DMS153 treated with DMSO at 0.1 percent for 48 hours (cell line): Measurements from ENCODE around the gene L3MBTL4.
"Not testable (repeated sequence)": the region's sequence is repeated elsewhere in the genome, so short reads cannot be mapped to it uniquely, and the experiment has no call there.

Experiments
- DNase-seq: peaks from one replicate; lab custom pipeline; 2025; ENCODE audit not compliant: unreplicated experiment; lab: John Stamatoyannopoulos, UW

L3MBTL4 gene

DNA sequence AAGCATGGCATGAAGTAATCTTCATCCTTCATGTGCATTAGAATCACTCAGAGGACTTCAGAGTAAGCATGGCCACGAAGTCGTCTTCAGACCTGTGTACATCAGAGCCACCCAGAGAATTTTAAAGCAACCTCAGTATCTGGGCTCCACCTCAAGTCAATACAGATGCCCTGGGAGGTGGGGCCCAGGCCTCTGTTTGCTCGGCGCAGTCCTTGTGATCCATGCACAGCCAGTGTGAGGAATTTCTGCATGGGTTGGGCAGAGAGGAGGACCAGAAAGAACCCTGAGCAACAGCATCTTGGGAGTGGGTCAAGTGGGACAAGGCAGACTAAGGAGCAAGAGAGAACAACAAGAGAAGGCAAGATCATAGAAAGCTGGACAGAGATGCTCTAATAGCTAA lies 299.0 kb downstream of the L3MBTL4 start:
- no peak for DNase-seq

DNA sequence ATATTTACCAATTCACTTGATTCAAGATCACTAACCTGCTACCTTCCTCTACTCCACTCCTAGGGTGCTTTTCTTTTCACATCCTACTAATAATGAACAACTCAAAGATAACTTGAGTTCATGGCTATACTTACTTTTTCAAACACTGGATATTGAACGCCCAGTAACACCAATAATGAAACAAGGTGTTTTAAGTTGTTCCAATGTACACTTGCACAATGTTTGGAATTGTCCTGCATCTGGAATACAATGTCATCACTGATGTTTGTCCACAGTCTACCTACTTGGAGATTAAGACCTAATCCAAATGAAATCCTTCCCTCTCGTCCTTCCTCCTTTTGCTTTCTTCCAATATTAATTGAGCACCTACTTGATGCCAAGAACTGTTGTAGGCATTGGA lies 301.1 kb downstream of the L3MBTL4 start:
- DNase-seq = no peak

DNA sequence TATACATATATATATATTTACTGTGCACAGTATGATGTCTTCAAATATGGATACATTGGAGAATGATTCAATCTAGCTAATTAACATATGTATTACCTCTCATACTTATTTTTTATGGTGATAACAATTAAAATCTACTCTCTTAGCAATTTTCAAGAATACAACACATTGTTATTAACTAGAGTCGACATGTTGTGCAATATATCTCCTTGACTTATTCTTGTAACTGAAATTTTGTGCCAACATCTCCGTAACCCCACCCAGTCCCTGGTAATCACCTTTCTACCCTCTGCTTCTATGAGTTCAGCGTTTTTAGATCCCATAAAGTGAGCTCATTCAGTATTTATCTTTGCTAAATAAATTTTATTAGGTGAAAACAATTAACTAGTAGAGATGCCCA lies 303.0 kb downstream of the L3MBTL4 start:
- no peak for DNase-seq

DNA sequence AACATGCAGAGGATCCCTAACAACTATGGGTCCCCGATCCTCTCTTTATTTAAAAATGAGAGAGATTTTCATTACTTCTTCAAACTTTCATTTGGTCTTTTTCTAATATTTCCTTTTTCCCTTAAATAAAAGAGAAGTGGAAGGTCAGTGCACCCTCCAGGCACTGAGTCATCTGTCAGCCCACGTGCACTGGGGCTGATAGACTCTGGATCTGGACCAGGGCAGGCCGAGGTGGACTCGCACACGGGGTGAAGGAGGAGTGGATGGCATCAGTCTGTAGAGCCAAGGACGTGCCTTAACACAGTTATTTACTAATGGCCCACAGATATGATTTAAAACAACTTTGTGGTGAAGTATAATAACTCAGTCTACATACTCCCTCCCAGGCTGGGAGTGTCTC lies 305.0 kb downstream of the L3MBTL4 start:
- DNase-seq = no peak

DNA sequence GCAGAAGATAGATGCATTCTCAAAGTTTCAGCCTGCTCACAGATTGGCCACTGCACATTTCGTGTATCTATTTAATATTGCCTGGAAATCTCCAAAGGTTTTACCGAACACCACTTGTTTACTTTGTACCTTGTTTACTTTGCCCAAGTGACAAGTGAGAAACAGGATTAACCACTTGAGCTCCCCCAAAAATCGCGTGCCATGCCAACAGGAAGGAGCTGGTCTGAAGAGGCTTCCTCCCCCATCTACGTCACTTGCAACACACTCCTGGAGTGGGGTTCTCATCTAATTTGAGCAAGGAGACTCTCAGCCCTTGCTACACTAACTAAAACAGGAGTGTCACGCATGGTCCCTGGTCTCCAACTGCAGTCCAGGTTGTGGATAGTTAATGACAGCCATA lies 306.9 kb downstream of the L3MBTL4 start:
- DNase-seq = no peak

DNA sequence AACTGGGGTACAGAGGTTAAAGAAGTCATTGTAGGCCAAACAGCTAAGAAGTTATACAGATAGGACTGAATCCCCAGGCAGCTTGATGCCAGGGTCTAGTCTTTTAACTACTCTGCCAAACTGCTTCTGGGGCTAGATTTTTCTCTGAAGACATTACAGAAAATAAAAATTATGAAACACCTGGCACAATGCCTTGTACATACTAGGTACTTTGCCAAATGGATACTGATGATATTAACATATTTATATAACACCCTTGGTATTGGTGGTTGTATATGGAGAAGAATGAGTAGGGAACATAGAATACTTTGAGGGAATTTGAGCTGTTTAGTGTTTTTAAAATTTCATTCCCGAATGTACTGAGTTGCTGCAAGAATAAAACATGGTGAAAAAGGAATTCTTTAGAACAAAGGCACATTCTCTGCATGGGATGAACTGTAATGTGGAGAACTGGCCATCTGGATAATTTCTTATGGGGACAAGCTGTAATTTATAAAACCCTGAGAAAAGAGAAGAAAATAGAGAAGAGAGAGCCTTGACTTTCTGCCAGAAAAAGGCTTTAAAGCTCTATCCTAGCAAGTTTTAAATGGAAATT lies 308.5 kb downstream of the L3MBTL4 start:
- DNase-seq = no peak

DNA sequence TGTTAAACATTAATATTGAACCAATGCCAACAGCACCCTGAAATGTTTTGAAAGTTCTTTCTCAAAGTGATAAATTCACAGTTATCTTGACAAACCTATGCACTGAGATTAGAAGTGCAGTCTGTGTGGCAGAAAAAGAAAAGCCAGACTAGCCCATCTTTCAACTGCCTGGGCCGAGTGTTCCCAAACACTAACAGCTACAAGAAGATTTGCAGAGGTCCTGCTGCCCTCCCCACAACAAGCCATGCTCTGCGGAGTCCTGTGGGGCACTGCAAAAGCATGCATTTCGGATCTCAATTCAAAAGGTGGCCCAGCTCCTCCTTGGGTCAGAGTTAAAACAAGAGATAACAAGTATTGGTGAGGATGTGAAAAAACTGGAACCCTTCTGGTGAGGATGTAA lies 311.0 kb downstream of the L3MBTL4 start:
- DNase-seq = no peak

DNA sequence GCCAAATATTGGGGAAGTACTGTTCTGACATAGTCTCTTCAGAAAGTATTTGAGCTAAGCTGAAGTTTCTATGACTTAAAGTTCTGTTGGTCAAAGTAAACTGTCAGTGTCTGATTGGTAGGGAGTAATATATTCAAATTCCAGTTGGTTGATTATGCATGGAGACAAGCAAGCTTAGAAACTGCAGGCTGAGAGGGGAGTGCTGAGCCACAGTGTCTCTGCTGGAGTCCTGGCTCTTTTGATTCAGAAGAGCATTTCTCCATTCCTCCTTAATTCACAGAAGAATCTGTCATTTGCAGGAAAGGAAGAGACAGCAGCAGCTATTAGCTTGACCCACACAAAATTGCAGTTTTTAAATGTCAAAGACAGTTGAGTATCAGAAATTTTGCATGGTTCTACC lies 318.0 kb downstream of the L3MBTL4 start:
- no peak for DNase-seq

DNA sequence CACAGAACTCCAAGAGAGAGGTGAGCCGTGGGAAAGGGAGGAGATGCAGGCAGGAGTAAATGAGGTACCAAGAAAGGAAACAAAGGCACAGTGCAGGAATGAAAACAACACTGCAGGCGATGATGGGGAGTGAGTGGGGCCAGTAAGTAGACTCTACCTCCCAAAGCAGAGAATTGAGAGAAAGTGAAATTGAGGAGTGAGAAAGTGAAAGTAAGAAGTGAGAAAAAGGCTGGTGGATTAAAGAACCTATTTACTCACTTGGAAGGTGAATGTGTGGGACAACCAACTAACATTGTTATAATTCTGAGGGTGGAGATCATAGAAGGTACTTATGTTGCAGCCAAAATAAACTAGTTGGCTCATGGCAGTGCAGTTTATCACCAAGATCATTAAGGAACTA lies 326.3 kb downstream of the L3MBTL4 start:
- DNase-seq = no peak

DNA sequence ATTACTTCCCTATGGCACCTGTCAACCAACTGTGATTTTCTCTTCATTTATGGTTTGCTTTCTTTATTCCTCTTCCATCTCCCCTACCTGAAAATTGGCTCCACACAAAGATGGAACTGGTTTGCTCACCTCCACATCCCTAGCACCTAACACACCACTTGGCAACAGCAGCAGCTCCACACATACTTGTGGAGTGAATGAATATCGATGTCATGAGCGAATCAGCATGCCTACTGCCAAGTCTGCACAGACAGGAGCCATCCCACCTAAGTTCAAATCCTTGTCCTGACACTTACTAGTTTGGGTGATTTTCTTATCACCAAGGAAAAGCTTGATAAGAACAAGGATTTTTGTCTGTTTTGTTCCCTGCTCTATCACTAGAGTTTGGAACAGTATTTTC lies 328.0 kb downstream of the L3MBTL4 start:
- DNase-seq = no peak

DNA sequence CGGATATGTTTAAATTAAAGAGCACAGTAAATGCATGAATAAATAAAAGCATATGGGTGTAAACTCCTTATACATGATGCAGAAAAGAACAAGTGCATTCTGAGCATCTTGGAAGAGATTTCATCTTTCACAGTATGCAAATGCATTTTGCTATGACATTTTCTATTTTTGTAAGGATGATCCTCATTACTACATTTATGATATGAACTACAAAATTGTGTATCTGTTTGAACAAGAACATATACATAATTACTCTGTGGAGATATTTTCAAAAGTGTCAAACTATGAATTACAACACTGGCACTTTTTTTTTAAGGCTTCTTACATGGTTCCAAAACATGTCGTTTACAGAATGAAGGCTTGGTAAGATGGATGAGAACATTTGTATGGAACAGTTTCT lies 335.3 kb downstream of the L3MBTL4 start:
- DNase-seq = no peak

DNA sequence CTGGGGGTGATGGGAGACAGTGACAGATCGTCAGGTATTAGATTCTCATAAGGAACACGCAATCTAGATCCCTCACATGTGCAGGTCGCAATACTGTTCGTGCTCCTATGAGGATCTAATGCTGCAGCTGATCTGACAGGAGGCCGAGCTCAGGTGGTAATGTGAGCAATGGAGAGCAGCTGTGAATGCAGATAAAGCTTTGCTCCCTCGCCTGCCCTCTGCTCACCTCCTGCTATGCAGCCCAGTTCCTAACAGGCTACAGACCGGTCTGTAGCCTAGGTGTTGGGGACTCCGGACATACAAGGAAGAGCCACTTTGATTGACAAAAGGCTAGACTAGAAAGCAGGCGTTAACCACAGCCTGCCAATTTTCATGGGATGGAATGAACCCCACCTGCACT lies 335.8 kb downstream of the L3MBTL4 start:
- no peak for DNase-seq

DNA sequence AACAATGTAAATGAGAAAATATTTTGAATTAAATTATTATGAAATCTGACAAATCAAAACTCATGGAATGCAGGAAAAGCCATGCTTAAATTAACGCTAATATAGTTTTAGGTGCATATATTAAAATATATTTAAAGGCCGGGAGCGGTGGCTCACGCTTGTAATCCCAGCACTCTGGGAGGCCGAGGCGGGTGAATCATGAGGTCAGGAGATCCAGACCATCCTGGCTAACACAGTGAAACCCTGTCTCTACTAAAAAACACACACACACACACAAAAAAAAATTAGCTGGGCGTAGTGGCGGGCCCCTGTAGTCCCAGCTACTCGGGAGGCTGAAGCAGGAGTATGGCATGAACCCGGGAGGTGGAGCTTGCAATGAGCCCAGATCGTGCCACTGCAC lies 342.3 kb downstream of the L3MBTL4 start:
- DNase-seq = not testable (repeated sequence)

DNA sequence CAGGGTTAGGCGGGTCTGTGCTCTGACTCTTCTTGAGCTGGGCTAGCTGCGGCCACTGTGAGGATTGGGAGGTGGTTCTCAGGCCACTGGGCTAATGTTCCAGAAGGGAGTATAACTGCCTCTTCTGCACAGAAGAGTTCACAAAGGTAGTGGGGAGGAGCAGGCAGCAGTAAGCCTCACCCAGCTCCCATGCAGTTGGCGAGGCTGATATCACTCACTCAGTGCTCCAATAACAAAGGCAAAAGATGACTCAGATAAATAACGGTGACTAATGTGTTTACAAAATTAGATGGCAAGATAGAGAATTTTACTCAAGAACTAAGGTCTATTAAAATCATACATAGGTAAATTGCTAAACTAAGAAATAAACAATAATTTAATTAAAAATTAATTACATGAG lies 345.2 kb downstream of the L3MBTL4 start:
- DNase-seq = no peak

DNA sequence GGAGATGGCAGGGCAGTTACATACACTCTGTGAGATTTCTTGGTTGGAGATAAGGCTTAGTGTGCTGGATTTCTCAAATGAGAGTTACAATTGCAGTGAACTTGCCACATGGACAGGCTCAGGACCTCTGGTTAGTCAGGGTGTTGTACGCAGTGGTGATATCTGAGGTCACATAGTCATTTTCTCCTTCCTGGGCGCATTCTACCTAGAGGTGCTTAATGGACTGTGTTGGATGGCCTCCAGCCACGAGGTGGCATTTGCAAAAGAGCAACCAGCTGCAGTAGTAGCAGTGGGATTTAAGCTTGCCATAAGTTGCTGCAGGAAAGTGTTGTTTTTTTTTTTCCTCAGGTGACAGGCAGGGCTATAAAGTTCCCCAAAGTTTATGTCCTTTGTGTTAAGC lies 345.6 kb downstream of the L3MBTL4 start:
- DNase-seq = no peak

DNA sequence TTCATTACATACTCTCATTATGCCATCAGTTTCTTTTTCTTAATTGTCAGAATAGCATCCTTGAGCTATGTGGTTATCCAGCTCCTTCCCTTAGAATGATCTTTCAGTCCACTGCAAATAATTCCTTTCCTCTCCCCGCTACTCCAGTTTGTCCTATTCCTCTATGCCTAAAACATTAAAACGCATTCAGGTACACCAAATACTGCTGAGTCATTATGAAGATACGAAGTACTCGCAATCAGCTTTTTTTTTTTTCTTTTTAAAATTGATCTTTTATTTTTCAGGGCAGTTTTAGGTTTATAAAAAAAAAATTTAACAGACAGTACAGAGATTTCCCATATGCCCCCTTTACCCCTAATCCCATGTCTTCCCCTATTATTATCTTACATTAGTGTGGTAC lies 354.6 kb downstream of the L3MBTL4 start:
- DNase-seq = no peak

DNA sequence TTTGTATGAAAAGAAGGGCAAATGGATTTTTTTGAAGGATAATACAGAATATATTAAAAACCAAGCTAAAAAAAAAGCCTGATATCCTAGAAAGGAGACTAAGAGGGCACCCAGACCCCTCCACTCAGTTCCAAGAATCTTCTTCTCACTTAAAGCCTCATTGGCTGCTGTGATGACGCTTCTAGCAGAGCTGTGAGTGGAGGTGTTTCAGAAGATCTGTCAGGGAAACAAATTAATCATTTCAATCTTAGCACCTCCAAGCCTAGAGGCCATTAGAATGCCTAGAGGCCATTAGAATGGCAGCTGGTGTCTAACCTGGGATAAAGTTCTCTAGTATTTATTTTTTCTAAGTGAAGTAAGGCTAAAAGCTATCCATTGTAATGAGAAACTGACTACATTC lies 355.2 kb downstream of the L3MBTL4 start:
- no peak for DNase-seq

DNA sequence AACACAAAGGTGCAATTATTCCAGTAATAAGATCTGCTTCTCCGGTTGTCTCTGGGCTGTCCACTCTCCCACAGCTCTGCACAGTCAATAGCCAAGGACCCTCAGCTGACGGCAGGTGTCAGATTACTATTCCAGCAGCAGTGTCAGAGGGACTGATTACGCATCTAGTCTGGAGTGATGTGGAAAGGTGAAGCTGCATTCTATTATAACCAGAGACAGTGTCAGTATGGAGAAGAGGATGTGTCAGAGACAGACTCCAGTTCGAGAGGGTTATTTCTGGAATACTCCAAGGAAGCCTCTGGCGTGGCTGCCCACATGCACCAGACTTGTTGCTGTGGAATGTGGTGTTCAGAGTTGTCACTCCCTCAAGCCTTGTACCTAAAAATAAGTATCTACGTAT lies 355.8 kb downstream of the L3MBTL4 start:
- no peak for DNase-seq

DNA sequence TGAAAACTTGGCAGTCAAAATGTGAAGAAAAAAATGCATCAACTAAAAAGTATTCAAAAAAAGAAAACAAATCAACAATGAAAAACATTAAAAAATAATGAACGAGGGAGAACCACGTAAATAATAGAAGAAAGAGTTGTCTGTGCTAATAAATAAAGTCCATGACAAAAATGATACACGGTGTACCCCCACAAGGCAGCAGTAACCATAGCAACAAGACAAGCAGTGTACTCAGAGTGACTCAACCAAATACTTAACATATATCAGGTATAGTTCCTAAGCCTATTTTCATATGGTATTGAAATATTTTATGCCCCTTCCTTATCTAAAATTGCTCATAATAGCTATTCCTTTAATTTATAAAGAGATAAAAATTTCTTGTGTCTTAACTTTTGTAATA lies 357.1 kb downstream of the L3MBTL4 start:
- no peak for DNase-seq

DNA sequence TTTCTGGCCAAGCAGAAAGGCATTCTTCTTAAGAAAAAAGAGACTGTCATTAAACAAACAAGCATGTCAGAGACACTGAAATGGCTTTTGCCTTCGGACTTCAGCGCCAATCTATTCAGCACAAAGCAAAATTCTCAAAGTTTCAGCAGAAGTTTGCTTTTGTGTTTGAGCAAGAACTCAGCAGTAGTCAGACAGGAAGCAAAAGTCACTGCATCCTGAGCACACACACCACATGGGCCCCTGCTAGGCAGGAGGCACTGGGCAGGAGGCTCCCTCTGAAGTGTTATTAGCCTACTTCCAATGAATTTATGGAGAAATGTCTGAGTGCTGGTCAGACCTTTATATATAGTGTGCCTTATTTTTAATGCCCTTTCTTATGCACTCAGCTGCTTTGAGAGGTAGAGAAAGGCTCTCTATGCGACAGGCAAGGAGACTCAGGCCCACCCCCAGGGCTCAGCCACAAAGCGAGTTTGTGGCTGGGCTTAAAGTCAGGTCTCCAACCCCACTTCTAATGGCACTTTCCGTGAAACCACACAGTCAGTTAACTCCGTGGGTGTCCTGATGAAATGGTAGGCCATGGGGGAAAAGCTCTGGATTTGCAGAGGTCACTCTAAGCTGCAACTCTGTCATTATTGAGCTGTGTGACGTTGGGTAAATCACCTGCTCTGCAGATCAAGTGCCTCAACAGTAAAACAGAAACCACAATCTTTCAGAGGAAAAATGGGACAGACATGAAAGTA lies 358.4 kb downstream of the L3MBTL4 start:
- no peak for DNase-seq

DNA sequence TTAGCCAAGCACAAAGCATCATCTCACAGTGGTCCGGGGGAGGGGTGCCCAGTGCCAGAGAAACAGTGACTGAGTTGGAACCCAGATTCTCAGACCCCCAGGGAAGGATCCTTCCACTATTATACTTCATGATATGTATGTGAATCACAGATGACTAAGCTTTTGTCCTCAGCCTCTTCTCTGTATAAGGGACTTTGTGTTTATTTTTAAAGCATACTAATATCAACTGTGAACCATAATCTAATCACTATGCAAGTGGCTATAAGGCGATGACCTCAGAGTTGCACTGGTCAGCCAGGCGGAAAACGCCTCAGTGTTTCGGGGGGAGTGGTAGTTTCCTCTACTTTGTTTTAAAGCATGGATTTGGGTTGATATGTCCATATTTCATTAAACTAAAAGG lies 359.0 kb downstream of the L3MBTL4 start:
- no peak for DNase-seq

DNA sequence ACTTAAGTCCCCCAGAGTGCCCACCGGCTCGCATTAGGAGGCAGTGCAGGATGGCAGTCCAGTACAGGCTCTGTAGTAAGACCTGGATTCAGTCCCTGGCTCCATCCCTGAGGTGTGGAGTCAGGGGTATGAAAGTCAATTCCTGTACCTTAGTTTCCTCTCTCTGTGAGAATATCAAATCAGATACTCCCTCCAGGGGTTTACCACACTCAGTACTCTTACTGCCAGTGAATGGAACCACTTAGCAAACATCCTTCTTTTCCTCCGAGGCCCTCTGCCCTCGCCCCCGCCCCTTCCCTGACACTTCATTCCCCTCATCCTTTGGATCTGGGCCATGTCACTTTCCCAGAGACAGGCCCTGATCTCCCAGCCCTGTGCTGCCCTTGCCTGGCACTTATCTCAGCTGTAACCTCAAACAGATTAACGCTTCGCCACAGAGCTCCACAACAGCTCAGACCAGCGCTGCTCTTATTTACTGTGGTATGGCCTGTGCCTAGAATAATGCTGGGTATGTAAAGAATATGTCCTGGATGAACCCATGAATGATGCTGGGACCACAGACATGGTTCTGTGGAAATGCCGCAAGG lies 360.4 kb downstream of the L3MBTL4 start:
- no peak for DNase-seq

DNA sequence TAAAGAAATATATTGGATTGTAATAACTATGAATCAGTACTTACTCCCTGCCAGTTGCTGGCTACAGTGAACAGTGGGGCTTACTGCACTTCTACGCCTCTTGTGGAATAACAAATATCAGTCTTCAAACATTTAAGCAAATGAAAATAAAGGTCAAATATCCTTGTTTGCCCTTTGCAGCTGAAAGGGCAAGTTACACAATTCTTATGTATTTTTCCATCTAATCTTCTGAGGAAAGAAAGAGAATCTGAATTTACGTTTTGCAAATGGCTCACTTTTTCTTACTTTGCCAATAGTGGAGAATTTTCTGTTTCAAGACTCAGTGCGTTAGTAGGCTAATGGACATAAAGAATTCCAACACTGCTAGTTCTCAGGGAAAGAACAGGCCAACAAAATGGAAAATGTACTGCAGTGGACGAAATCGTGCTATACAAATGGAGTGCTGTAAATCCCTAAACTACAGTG lies 362.2 kb downstream of the L3MBTL4 start:
- DNase-seq = no peak
